ENCODE data around the gene C22orf39.

The C22orf39 gene

DNA sequence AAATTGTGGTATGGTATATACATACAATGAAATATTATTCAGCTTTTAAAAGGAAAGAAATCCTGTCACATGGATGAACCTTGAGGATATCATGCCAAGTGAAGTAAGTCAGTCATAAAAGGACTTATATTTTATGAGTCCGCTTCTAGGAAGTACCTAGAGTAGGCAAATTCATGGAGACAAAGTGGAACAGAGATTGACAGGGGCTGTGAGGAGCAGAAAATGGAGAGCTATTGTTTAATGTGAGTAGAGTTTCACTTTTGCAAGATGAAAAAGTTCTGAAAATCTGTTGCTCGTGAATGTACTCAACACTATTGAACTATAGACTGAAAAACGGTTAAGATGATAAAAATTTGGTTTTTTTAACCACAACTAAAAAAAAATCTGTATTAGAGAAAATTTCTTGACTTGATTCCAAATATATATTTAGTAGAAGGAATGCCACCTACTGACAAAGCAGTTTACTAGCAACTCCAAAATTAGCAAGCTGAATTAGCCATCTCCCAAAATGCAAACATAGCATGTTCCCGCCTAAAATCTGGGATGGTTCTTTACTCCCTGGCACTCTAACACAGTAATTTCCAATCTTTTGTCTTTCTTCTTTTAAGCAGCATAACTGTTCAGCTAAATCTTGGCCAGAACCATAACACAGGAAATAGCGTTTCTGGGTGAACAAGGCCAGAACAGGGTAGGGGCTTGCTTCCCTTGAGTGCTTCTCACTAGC is 30.0 kb upstream of the C22orf39 start:
- no peak for DNase-seq (ENCODE audit: low read depth in 2 of 2)

DNA sequence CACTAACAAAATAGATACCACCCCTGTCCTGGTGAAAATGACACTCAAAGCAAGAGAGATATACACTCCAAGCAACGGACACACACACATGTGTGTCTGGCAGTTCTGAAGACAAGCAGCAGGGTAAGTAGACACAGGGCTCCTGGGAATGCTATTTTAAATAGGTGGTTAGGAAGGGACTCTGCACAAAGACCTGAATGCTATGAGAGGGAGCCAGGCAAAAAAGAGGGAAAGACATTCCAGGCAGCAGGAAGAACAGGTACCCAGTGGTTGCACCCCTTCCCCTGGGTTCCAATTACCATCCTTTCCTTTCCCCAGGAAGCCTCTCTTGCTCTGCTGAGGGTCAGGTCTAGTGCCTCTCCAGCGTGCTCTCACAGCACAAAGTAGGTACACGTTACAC is 28.5 kb upstream of the C22orf39 start:
- DNase-seq (ENCODE audit: low read depth in 2 of 2), result no peak

DNA sequence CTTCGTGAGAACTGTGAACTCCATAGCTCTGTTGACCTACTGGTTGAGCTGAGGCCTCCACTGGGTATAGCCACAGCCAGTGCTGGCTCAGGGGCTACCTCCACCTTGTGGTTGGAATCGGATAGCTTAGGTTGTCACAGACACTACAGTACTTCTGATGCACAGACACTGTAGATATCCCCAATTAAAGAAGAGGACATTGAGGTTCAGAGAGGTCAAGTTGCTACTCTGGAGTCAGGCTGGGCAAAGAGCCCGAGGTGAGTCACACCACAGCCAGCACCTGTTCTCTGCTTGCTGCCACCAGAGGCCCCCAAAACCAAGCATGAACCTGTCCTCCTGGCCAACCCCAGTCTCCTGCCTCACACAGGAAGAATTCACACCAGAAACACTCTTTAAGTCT is 26.1 kb upstream of the C22orf39 start:
- no peak for DNase-seq (ENCODE audit: low read depth in 2 of 2)

DNA sequence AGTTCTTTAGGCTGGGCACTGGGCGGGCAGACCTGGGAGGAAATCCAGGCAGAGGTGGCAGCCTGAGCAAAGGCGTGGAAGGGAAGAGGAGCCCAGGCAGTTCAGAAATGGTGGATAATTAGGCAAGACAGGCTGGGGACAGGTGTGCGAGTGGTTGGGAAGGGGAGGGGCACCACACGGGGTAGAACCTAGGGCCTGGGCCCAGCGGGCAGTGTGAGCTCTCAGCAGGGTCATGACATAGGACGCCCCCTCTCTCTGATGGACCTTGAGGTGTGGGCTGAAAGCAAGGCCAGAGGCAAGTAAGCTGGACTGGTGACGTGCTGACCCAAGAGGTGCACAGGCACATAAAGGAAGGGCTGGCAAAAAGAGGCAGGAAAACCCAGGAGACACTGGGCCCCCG is 24.7 kb upstream of the C22orf39 start:
- DNase-seq (ENCODE audit: low read depth in 2 of 2), result no peak

DNA sequence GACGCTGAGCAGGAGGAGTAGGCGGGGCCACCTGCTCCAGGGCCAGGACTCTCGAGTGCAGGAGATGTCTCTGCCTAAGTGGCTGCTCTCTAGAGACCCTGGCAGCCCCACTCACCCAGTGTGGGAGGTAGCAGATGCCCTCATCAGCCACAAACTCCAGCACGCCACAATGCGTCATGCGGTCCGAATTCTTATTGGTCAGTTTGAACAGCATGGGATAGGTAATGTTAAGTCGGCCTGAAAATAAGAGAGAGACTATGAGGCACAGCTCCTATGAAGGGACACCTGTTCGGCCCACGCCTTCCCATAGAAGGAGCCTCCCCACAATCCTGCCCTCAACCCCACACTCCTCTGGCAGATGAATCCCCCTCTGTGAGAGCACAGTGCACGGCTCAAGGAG is 24.1 kb upstream of the C22orf39 start:
- no peak for DNase-seq (ENCODE audit: low read depth in 2 of 2)

DNA sequence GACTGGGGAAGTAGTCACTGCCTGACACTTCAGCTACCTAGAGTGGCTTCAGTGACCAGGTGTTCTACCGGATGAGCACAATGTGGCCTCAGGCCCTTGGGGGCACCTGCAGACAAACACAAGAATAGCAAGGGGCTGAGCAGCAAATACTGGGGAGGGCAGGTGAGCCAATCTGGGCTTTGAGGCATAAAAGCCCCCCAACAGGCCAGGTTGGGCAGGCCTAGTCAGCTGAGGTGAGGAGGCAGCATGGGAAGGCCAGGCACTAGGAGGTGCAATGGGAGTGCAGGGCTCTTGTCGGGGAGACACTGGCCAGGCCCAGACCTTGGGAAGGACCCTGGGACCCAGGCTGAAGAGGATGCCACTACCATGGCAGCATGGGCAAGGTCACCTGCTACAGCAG is 22.5 kb upstream of the C22orf39 start:
- no peak for DNase-seq (ENCODE audit: low read depth in 2 of 2)

DNA sequence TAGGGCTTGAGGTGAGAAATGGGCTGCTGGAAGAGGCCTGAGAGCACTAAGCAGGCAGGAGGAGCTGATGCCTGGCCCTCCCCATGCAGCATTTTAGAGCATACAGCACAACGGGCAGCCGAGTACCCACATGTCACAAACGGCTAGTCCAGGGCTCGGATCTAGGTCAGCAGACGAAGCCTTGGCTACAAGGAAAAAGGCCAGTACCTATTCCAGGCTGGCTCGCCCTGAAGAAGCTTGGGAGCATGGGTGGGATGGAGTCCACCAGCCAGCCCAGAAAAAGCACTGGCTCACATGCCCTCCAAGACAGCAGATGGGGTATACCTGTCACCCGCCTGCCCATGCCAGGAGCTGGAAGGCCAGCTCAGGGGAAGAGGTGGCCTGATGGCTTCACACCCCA is 21.9 kb upstream of the C22orf39 start:
- DNase-seq (ENCODE audit: low read depth in 2 of 2), result no peak

DNA sequence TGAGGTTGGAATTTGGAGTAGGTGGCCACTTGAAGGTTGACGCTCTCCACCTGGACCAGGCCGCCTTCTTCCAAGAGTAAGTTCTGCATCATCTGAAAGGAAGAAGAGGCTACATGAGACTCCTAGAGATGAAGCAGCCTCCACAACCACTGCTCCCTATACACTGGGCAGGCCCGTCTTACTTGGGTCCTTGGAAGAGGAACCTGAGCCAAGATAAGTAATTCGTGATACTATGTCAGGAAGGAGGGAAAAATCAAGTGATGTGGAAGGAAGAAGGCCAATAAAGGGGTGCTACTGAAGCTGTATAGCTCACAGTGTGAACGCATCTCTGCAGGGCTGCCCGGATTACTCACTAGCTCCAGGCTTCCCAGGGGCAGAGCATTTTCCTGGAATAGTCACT is 20.4 kb upstream of the C22orf39 start:
- no peak for DNase-seq (ENCODE audit: low read depth in 2 of 2)

DNA sequence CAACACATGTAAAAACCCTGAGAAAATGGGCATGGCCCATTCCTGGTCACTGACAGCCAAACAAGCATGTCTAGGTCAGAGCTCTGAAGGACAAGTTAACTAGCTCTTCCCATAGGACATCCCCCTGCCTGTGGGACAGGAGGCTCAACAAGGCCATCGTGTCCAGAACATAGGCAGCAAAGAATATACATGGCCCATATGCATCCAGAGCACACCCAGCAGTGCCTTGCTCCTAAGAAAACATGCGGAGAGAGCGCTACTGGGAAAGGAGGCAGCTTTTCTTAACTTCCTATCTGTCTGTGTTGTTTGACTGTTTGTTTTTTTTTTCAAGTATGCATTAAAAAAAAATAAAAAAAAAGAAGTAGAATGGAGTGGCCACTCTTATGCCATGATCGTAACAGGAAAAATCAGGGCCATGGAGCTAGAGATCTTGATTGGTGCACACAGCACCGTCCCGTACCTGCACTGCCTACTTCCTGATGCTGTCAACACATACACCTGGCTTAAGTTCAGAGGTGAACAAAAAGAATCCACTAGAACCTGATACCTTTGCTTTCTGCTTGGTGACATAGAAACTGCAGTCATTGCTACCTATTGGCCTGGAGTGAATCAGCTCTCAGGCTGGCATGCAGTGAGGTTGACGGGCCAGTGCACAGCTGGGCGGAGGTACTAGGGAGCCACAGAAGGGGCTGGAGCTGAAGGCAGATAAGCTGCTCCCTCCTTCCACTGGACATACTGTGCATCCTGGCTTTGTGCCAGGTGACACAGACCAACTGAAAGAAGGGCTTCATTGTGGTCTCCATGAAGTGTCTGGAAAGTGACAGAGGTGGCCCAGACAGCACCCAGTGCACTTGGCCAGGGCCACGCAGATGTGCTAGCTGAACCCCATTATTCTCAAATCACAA is 19.6 kb upstream of the C22orf39 start:
- DNase-seq (ENCODE audit: low read depth in 2 of 2), result no peak

DNA sequence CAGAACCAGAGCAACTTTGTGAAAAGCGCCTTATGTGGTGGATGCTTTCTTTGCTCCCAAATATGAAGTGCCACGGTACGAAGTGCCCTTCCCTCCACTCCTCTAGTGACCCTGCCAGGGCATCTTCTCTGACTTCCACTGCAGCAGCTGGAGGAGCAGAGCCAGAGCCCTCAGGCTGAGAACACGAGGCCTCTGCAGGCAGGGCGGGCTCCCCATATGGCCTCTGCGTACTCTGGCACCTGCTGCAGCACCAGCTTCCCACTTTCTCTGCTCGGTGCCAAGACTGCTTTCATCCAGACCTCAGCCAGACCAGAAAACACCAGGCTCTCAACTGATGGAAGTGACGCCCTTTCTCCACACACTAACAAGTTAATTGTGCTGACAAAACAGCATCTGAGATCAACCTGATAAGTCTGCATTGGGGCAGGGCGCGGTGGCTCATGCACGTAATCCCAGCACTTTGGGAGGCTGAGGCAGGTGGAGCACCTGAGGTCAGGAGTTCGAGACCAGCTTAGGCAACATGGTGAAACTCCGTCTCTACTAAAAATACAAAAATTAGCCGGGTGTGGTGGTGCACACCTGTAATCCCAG is 18.7 kb upstream of the C22orf39 start:
- DNase-seq (ENCODE audit: low read depth in 2 of 2), result no peak

DNA sequence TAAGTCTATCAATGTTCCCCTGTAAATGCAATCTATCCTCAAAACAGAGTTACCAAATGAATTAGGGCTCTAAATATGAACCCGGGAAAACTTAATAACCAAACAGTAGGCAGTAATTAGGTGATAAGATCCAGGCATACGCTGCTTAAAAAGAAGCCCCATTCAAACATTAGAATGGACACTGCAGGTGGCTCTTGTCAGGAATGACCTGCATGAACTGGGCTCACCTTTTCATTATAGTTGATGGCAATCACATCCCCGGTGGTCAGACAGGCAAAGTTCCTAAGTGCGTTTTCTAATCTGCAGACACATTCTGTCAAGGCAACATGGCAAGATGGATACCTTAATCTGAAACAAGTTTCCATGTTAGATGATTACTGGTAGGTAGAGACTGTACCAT is 17.5 kb upstream of the C22orf39 start:
- no peak for DNase-seq (ENCODE audit: low read depth in 2 of 2)

DNA sequence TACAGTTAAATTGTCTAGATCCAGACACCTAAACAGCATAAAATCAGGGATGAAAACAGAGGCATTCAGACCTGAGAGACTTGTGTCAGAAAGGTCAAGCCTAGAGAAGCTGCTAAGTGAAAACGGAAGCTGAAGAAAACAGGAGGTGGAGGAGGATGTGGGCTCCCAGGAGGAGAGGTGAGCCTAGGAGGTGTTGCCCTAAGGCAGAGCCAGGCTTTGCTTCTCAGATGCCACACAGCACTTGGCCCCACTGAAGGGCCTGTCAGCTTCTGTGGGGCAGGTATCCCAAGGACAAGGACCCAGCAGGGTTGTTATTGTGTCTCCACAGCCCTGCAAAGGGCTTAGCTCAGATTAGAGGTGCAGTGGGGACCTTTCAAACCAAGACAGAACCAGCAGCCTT is 17.0 kb upstream of the C22orf39 start:
- DNase-seq (ENCODE audit: low read depth in 2 of 2), result no peak

DNA sequence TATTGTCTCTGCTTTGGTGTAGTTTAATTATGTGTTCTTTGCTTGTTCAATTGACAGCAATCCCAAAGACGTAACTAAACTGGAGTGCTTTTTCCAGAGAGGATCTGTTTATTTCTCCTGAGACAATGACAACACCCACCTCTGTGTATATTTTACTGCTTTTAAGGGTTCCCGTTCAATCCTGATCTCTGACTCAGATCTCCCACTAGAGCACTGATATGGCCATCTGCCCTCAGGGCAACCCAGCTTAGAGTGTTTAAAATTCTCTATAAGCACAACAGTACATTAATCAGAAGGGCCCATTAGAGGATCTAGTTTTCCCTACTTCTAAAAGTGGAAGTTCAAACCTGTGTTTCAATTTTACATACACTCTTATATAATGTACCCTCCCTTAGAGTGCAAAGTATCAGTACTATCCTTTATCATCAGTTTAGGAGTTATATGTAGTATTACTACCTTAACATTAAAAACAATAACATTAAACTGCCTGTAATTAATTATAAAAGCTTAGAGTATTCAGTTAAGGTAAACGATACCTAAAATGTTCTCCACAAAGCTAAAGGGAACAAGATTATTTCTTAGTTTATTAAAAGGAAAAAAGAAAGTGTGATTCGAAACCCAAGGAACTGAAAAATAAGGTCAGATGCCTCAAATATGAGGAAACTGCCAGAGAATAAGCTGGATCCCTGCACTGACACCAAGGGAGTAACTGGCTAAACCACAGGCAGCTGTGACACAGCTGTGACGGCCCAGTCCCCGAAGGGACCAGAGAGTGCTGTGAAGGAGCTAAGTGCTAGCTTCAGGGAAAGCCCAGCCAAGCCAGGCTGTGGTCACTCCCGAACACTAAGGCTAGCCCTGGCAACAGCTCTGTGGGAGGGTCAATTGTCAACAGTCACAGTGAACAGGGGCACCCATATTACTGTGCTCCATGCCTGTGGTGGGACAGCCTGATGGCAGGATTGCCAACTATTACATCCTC is 16.3 kb upstream of the C22orf39 start:
- no peak for DNase-seq (ENCODE audit: low read depth in 2 of 2)

DNA sequence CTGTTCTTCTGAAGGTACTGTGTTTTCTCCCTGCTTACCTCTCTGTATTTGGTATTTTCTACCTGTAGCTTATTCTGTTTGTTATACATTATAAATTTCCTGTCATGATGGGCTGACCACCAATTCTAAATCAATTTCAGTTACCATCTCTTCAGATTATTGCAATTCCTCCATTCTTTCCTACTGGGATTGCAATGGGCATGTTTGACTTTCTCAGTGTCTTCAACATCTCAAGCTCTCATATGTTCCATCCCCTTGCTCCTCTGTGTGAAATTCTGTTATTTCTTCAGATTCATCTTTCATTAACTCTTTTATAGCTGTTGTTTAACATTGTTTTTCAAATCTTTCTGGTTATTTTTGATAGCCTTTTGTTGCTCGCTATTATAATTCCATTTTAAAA is 15.5 kb upstream of the C22orf39 start:
- no peak for DNase-seq (ENCODE audit: low read depth in 2 of 2)

DNA sequence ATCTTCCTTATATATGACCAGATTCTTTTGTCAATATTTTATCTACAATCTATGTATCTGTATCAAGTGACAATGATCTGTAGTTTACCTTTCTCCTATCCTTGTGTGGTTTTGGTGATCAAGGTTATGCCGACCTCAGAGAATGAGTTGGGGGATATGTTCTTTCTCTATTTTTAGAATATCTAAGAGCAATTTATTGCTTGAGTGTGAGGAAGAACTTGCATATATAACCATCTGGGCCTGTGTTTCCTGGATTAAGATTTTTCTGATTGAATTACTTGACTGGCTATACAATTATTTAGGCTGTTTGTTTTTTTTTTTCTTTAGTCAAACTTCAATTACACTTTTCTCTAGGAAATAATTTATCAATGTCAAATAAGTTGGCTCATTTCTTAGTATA is 14.0 kb upstream of the C22orf39 start:
- no peak for DNase-seq (ENCODE audit: low read depth in 2 of 2)

DNA sequence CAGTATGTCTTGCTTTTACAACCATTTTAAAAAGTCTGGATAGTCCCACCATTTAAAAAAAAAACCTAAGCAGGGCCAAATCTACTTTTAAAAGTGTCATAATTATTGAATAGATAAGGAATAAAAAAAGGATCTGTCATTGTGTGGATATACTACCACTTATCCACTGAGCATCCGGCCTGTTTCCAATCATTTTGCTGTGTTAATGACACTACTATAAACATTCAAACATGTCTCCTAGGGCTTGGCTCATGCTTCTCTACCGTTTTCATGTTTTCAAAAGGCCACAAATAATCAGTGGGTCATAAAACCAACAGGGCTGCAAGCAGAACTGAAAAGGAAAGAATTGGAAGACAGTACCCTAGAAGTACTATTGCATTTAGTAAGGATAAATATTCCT is 12.5 kb upstream of the C22orf39 start:
- no peak for DNase-seq (ENCODE audit: low read depth in 2 of 2)

DNA sequence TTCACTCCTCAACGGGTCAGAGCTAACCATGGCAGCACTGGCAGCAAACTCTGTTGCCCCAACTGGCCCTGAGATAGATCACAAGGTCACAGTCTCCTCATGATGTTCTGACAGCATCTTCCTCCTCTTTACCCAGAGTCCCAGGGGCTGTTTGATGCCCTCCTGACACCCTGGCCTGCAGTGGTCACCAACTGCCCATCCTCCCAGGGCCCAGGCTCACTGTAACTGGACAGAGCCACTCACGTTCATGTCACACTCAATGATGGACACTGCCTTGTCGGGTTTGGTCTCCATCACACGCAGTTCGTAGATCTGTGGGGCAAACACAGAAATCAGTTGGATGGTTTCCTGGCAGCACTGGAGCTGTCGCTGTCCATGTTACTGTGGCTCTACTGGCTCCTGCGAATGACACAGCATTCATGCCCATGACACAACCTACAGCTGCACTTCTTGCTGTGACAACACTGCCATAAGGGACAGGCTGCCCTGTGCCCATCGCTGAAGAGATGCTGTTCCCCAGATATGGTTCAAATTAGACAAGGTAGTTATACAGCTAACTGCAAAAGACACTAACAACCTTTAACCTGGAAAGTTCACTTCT is 10.4 kb upstream of the C22orf39 start:
- DNase-seq (ENCODE audit: low read depth in 2 of 2), result no peak

DNA sequence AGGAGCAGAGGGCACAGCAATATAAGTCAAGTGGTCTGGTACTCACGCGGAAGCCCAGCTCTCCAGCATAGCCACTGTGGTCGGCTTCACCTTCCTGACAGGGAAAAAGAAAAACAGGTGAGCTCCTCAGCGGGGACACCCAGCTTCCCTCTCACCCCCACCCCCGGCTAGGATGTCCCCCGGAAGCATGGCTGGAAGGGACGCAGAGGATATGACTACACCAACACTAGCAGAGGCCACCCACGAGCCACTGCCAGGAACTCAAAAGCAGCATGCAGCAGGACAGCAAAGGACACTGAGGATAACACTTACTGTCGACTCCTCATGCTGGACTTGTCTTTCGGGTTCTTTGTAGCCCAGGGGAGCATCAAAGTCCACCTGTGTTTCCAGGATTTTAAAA is 9.0 kb upstream of the C22orf39 start:
- DNase-seq (ENCODE audit: low read depth in 2 of 2), result no peak

DNA sequence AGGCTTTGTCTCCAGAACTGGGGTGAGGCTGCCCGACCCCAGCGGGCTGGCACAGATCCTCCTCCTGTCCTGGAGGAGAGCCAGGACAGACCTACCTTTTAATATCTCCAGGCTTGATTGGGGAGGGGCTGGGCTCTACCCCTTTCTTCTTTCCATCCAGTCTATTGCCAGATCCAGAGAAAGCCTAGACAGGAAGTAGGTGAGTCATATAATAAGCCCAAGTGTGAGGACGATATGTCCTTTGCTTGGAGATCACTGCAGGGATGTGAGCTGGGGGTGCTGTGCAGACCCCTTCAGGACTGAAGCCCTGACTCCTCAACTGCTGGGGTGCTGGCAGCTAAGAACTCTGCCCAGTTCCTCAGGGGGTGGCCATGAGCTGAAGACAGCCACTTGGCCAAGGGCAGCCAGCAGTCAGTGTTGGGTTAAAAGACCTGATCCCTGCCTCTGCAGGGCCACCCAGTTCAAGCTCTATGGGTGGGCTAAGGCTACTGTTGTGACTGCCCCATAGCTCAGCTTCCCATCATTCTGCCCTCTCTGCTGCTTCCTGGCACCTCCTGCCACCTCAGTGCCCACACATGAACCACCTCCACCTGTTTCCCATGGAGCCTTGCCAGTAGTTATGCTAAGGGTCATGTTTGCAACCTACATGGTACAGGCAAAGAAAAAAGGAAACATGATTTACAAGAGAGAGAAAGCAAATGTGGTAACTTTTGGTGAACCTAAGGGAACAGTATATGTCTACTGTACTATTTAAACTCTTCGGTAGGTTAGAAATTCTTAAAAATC is 8.3 kb upstream of the C22orf39 start:
- DNase-seq (ENCODE audit: low read depth in 2 of 2), result no peak

DNA sequence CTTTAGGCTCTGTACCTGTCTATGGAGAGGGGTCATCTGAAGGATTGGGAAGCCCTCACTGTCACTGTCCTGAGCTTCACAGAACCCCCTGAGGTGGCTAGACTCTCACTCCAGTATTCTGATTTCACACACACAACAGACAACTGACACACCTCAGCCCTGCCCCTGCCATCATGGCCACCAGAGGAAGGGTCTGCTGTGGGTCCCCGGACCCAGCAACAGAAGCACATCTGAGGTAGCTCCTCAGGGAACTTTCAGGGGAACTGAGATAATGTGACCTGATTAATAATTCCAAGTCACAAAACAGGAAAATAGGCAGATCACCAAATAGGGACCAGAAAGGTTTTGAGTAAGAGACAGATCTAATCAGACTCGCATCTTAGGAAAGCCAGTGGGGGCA is 7.5 kb upstream of the C22orf39 start:
- no peak for DNase-seq (ENCODE audit: low read depth in 2 of 2)

DNA sequence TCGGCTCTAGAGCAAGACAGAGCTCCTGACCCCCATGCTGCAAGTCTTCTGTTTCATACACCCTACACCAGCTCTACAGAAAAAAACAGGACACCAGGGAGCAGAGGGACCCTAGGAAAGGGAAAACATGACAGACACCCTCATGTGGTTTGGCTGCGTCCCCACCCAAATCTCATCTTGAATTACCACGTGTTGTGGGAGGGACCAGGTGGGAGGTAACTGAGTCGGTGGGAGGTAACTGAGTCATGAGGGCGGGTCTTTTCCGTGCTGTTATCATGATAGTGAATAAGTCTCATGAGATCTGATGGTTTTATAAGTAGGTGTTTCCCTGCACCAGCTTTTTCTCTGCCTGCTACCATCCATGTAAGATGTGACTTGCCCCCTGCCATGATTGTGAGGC is 6.6 kb upstream of the C22orf39 start:
- DNase-seq (ENCODE audit: low read depth in 2 of 2), result no peak
